ENCODE data around the gene ST6GALNAC4.

ST6GALNAC4 gene

GRCh38 chr9:127929625-127929979, 12.8 kb upstream of the ST6GALNAC4 start:
- DNase-seq (ENCODE audit: low read depth in 2 of 2): no peak

GRCh38 chr9:127928676-127929624, 12.1 kb upstream of the ST6GALNAC4 start:
- DNase-seq (ENCODE audit: low read depth in 2 of 2): no peak

- DNase-seq (ENCODE audit: low read depth in 2 of 2): no peak
Measured at GRCh38 chr9:127927988-127928675, 11.3 kb upstream of the ST6GALNAC4 start.

- DNase-seq (ENCODE audit: low read depth in 2 of 2): peak in 1 of 2 experiments; percentile 72
Measured at GRCh38 chr9:127927201-127927987, 10.6 kb upstream of the ST6GALNAC4 start.

- DNase-seq (ENCODE audit: low read depth in 2 of 2): no peak
Measured at GRCh38 chr9:127926906-127927200, 10.0 kb upstream of the ST6GALNAC4 start.

GRCh38 chr9:127925959-127926905, 9.4 kb upstream of the ST6GALNAC4 start:
- no peak for DNase-seq (ENCODE audit: low read depth in 2 of 2)

GRCh38 chr9:127924736-127925444, 8.0 kb upstream of the ST6GALNAC4 start:
- no peak for DNase-seq (ENCODE audit: low read depth in 2 of 2)

GRCh38 chr9:127923771-127924170, 6.9 kb upstream of the ST6GALNAC4 start:
- DNase-seq (ENCODE audit: low read depth in 2 of 2): no peak

GRCh38 chr9:127923046-127923445, 6.2 kb upstream of the ST6GALNAC4 start:
- no peak for DNase-seq (ENCODE audit: low read depth in 2 of 2)

GRCh38 chr9:127921557-127922120, 4.8 kb upstream of the ST6GALNAC4 start:
- DNase-seq (ENCODE audit: low read depth in 2 of 2): peak; percentile 63 to 76

GRCh38 chr9:127920794-127921193, 4.0 kb upstream of the ST6GALNAC4 start:
- no peak for DNase-seq (ENCODE audit: low read depth in 2 of 2)

- DNase-seq (ENCODE audit: low read depth in 2 of 2): no peak
Measured at GRCh38 chr9:127919253-127919815, 2.5 kb upstream of the ST6GALNAC4 start.

- no peak for DNase-seq (ENCODE audit: low read depth in 2 of 2)
Measured at GRCh38 chr9:127918183-127919107, 1.6 kb upstream of the ST6GALNAC4 start.

- DNase-seq (ENCODE audit: low read depth in 2 of 2): no peak
Measured at GRCh38 chr9:127917603-127918002, 762 bp upstream of the ST6GALNAC4 start.

GRCh38 chr9:127915801-127916719, 781 bp downstream of the ST6GALNAC4 start:
- no peak for DNase-seq (ENCODE audit: low read depth in 2 of 2)

GRCh38 chr9:127915325-127915752, 1.5 kb downstream of the ST6GALNAC4 start:
- no peak for DNase-seq (ENCODE audit: low read depth in 2 of 2)

GRCh38 chr9:127913682-127914081, 3.2 kb downstream of the ST6GALNAC4 start:
- DNase-seq (ENCODE audit: low read depth in 2 of 2): no peak

- no peak for DNase-seq (ENCODE audit: low read depth in 2 of 2)
Measured at GRCh38 chr9:127912882-127913281, 4.0 kb downstream of the ST6GALNAC4 start.
